DMS153 treated with DMSO at 0.1 percent for 48 hours (cell line): ENCODE results near the gene CYP2A6.
"Not testable (repeated sequence)": the region's sequence is repeated elsewhere in the genome, so short reads cannot be mapped to it uniquely, and the experiment has no call there.

Experiments used
- DNase-seq: peaks from one replicate; lab custom pipeline; 2025; ENCODE audit not compliant: unreplicated experiment; lab: John Stamatoyannopoulos, UW

The CYP2A6 gene, protein sequence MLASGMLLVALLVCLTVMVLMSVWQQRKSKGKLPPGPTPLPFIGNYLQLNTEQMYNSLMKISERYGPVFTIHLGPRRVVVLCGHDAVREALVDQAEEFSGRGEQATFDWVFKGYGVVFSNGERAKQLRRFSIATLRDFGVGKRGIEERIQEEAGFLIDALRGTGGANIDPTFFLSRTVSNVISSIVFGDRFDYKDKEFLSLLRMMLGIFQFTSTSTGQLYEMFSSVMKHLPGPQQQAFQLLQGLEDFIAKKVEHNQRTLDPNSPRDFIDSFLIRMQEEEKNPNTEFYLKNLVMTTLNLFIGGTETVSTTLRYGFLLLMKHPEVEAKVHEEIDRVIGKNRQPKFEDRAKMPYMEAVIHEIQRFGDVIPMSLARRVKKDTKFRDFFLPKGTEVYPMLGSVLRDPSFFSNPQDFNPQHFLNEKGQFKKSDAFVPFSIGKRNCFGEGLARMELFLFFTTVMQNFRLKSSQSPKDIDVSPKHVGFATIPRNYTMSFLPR

DNA sequence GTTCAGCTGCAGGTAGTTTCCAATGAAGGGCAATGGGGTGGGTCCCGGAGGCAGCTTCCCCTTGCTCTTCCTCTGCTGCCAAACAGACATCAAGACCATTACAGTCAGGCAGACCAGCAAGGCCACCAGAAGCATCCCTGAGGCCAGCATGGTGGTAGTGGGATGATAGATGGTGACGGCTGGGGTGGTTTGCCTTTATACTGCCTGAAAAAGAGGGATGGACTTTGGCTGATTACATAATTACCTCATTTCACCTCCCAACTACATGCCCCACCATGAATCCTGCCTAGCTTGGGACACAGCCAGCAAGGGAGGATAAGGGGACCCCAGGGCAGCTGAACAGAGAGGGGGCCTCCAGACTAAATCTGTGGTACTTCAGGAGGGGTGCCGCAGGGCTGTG, at the start of gene CYP2A6:
Gene CYP2A6, minus strand, starts transcription at position 171 of the 400 bp plus-strand sequence. Its CDS starts 21 bp downstream, at position 150.
- not testable (repeated sequence) for DNase-seq

DNA sequence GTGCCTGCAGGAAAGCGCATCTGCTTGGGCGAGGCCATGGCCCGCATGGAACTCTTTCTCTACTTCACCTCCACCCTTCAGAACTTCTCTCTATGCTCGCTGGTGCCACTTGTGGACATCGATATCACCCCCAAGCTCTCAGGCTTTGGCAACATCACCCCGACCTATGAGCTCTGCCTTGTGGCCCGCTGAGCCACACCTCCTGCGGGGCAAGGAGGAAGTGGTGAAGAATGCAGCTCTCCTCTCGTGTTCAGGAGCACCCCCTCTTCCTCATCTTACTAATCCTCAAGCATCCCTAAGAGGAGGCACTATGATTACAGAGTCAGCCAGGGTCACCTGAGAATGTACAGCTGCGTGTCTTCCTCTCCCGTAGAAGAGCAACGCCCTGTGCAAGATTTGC, 49.7 kb upstream of the CYP2A6 start:
- DNase-seq: not testable (repeated sequence)

DNA sequence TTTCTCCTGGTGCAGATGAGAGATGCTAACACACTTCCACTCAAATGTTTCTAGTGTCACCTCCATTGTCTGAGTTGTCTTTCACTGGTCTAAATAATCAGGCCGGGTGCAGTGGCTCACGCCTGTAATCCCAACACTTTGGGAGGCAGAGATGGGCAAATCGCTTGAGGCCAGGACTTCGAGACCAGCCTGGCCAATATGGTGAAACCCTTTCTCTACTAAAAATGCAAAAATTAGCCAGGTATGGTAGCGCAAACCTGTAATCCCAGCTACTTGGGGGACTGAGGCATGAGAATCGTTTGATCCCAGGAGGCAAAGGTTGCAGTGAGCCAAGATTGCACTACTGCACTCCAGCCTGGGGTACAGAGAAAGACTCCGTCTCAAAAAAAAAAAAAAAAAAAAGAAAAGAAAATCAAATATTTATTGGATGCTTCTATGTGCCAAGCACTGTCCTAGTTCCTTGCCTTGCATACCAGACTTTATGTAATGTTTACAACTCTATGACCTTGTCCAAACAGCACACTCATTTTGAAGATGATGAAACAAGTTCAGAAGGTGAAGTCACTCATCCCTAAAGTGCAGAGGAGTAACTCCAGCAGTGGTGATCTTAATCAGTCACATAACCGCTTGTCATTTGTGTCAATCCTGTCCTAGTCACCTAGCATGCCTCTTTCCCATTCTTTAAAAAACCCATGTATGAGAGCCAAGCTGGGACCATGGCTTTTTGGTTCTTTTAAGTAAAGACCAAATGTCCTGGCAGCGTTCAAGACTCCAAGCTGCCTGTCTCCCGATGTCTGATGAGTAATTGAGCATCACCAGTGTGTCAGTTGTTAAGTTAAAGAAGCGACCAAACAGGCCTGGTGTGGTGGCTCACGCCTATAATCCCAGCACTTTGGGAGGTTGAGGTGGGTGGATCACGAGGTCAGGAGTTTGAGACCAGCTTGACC, 46.9 kb upstream of the CYP2A6 start:
- not testable (repeated sequence) for DNase-seq

DNA sequence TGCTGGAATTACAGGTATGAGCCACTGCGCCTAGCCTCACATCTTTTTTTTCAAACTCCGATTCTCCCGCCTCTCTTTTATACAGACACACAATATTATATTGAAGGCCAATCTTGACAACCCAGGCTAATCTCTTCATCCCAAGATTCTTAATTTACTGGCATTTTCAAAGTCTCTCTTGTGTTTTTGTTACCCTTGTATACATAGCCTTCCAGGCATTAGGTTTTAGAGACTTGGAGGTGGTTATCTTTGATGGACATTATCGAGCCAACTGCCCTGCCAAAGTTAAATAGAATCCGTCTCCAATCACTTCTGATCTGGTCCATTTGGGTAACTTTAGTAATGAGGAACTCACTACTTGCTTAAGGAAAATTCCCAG, 46.2 kb upstream of the CYP2A6 start:
- no peak for DNase-seq

DNA sequence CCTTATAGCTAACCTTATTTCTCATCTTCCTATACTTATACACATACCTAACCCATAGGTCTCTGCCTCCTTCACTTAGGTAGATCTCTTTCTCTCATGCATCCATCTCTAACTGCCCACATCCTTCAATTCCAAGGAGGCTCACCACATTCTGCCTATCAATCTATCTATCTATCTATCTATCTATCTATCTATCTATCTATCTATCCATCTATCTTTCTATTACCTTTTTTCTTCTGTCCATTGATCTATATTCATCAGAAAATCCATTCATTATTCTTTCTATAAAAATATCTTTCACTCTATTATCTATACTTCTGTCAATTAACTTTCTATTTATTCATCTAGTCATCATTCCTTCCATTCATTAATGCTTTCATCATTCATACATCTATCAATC, 42.9 kb upstream of the CYP2A6 start:
- DNase-seq: no peak

DNA sequence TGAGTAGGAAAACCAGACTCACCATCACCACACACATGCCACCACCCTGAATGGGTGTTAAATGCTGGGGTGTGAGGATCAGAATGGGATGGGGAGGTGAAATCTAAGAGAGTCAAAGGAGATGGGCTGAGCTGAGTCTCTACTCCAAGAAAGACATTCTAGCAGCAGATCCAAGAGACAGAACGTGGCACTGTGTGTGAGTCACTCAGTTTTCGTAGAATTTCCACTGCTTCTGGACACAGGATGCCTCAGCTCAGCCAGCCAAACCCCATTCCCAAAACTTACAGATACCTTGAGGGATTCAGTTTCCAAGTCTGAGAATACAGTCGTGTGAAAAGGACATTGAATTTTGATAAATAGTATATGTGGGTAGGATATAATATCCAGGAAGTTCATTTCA, 39.1 kb upstream of the CYP2A6 start:
- no peak for DNase-seq

DNA sequence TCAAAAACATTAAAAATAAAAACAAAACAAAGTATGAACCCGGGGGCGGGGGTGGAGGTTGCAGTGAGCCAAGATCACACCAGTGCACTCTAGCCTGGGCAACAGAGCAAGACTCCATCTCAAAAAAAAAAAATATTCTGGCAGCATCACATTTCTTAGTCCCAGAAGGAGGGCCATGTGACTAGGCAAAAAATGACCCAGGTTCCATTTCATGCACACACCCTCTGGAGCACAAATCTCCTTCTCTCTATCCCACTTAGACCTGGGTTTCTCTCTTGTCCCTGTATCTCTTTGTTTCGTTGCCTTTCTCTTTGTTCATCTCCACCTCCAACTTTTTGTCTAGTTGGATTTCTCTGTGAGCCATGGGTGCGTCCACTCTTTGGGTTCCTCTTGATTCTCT, 37.9 kb upstream of the CYP2A6 start:
- DNase-seq: no peak

DNA sequence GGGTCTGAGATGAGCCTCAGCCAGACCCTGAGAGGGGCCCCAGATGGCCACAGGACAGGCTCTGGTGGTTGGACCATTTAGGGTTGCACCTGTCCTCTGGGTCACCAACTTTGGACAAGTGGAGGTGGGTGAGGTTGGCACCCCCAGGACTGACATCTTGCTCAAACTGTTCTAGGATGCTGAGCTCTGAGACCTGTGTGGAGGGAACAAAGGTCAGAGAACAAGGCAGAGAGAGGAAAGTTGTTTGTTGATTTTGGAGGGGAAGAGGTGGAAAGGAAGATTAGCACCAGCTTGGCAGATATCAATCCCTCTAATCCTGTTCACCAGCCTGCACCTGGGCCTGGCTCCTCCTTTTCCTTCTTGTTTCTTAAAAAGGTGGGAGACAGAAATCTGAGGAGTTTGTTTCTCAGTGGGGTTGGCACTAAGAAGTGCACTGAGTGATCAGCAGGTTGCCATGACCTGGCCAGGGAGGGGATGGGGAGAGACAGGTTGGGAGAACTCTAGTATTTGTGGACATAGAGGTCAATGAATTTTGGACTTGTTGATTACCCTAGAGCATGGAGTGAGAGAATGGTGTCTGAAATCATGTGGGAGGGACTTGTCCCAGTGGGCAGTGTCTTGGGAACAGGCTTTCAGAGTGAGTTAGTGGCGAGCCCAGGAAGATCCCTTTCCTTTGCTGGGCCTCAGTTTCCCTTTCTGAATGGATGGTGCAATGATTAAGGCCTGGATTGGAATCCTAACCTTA, 34.1 kb upstream of the CYP2A6 start:
- not testable (repeated sequence) for DNase-seq

DNA sequence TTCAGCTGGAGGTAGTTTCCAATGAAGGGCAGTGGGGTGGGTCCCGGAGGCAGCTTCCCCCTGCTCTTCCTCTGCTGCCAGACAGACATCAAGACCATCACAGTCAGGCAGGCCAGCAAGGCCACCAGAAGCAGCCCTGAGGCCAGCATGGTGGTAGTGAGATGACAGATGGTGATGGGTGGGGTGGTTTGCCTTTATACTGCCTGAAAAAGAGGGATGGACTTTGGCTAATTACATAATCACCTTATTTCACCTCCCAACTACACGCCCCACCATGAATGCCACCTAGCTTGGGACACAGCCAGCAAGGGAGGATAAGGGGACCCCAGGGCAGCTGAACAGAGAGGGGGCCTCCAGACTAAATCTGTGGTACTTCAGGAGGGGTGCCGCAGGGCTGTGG, 31.8 kb upstream of the CYP2A6 start, which contains the start of gene CYP2A7:
Gene CYP2A7, minus strand, starts transcription at position 170 of the 400 bp plus-strand sequence. Its CDS starts 21 bp downstream, at position 149.
- DNase-seq: not testable (repeated sequence)

DNA sequence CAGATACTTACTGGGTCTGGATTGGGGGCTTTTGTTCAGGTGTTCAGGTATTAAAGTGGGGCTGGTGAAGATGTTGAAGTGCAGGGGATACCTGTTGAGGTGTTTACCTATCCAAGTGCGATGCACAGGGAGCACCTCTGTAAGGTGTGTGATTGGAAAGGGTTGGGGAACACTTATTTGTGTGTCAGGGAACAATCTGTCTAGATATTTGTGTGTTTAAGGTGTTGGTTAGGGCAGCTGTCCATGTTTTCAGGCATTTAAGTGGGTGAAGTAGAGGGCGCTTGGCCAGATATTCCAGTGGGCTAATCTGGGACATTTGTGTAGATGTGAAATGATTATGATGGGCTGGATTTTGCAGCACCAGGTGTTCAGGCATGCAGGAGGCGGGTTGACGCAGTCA, 29.1 kb upstream of the CYP2A6 start:
- not testable (repeated sequence) for DNase-seq

DNA sequence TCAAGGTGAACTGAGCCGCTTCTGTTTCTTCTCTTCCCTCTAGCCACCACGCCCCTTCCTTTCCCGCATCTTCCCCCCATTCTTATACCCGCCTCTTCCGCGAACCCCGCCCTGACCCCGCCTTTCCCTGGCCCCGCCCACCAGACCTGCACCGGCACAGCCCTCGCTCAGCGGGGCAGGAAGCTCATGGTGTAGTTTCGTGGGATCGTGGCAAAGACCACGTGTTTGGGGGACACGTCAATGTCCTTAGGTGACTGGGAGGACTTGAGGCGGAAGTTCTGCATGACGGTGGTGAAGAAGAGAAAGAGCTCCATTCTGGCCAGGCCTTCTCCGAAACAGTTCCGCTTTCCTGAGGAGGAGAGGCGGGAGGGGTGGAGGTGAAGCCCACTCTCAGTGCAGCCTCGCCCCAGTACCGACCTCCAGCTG, 25.3 kb upstream of the CYP2A6 start:
- not testable (repeated sequence) for DNase-seq

DNA sequence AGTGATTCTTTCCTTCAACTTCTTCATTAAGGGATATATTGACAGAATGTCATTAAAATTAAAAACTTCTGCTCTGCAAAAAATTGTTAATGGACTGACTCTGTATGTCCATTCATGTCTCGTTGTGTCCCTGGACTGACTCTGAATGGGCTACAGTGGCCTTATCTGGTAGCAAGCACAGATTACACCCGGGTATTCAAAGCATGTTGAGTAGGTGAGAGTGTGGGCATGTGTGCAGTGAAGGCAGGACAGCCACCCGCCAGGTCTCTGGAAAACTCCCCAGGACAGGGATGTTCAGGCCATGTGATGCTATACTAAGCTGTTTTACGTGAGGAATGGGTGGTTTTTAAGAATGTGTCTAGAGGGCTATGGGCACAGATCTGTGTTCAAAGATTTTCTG, 24.6 kb upstream of the CYP2A6 start:
- not testable (repeated sequence) for DNase-seq

DNA sequence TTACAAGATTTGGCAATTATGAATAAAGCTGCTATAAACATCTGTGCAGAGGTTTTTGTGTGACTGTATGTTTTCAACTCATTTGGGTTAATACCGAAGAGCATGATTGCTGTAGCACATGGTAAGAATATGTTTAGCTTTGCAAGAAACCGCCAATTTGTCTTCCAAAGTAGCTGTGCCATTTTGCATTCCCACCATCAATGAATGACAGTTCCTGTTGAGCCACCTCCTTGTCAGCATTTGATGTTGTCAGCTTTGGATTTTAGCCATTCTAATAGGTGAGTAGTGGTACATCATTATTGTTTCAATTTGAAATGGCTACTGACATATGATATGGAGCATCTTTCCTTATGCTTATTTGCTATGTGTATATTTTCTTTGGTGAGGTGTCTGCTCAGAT, 23.6 kb upstream of the CYP2A6 start:
- not testable (repeated sequence) for DNase-seq

DNA sequence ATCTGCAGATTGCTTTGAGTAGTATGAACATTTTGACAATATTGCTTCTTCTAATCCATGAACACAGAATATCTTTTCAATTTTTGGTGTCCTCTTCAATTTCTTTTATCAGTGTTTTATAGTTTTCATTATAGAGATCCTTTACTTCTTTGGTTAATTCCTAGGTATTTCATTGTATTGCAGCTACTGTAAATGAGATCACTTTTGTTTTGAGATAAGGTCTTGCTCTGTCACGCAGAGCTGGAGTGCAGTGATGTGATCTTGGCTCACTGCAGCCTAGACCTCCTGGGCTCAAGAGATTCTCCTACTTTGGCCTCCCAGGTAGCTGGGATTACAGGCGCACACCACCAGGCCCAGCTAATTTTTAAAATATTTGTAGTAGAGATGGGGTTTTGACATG, 22.0 kb upstream of the CYP2A6 start:
- no peak for DNase-seq

DNA sequence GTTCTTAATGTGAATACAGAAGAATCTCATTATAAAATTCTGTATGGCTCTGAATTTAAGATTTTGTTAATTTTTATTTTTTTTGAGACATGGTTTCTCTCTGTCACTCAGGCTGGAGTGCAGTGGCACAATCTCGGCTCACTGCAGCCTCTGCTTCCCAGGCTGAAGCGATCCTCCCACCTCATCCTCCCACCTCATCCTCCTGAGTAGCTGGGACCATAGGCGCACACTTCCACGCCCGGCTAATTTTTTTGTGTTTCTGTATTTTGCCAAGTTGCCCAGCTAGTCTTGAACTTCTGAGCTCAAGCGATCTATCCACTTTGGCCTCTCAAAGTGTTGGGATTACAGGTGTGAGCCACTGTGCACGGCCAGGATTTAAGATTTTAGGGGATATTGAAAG, 17.5 kb upstream of the CYP2A6 start:
- no peak for DNase-seq

DNA sequence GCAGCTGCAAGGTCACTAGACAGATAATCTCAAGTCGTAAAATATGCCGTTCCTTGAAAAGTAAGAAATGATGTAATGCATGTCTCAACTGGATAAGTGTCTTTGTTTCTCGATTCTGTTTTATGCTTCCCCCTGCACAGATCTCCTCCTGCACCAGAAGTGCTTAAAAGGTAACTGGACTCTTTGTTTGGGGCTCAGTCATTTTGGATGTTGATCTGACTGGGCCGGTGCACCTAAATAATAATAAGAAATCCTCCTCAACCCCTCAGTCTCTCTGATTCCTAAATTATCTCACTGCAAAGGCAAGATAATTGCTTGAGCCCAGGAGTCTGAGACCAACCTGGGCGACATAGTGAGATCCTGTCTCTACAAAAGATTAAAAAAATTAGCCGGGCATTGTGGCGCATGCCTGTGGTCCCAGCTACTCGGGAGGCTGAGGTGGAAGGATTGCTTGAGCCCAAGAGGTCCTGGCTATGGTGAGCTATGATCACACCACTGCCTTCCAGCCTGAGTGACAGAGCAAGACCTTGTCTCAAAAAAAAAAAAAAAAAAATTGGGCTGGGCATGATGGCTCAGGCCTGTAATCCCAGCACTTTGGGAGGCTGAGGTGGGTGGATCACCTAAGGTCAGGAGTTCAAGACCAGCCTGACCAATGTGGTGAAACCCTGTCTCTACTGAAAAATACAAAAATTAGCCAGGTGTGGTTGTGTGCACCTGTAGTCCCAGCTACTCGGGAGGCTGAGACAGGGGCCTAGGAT, 14.7 kb upstream of the CYP2A6 start:
- not testable (repeated sequence) for DNase-seq

DNA sequence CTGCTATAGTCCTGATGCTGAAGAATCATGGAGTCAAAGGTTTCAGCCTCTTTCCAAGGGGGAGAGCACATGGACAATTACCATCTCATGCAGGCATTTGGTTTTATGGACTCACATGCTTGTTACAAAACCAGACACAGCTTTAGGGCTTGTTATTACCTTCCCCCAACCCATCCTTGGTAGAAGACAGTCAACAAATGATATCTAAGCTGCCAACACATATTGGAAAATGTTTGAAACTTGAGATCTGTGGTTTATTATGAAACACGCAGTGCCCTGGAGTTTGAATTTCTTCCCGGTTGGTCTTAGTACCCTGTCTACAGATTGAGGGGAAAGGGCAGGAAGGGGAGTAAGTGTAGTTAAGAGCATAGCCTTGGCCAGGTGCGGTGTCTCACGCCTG, 12.5 kb upstream of the CYP2A6 start:
- DNase-seq: no peak

DNA sequence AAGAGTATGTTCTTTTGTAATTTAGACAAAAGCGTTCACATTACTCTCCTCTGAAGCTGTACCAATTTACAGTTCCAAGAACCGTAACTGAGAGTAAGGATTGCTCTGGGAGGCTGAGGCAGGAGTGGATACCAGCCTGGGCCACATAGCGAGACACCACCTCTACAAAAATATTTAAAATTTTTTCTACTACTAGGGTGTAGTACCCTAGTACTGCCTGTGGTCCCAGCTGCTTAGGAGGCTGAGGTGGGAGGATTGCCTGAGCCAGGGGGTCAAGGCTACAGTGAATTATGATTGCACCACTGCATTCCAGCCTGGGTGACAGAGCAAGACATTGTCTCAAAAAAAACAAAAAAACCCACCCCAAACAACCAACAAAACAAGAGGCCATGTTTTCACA, 12.1 kb upstream of the CYP2A6 start:
- DNase-seq: no peak

DNA sequence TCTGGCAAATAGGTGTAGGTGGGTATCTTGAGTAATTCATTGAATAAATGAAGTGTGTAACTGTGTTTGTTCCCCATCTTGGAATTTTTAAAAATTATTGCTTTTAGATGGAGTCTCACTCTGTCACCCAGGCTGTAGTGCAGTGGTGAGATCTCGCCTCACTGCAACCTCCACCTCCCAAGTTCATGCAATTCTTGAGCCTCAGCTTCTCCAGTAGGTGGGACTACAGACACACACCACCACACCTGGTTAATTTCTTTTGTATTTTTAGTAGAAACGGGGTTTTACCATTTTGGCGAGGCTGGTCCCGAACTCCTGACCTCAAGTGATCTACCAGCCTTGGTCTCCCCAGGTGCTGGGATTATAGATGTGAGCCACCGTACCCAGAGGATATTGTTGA, 7.9 kb upstream of the CYP2A6 start:
- no peak for DNase-seq
